Retina (tissue), 1 donor: ENCODE data around the gene PARP16.
A peak's percentile ranks its signal among the peaks of the same experiment; 100 is the strongest.

Experiments
- DNase-seq: peaks from one replicate; pipeline ENCODE4 v3.0.0-alpha.2; 2016

PARP16 gene

DNA sequence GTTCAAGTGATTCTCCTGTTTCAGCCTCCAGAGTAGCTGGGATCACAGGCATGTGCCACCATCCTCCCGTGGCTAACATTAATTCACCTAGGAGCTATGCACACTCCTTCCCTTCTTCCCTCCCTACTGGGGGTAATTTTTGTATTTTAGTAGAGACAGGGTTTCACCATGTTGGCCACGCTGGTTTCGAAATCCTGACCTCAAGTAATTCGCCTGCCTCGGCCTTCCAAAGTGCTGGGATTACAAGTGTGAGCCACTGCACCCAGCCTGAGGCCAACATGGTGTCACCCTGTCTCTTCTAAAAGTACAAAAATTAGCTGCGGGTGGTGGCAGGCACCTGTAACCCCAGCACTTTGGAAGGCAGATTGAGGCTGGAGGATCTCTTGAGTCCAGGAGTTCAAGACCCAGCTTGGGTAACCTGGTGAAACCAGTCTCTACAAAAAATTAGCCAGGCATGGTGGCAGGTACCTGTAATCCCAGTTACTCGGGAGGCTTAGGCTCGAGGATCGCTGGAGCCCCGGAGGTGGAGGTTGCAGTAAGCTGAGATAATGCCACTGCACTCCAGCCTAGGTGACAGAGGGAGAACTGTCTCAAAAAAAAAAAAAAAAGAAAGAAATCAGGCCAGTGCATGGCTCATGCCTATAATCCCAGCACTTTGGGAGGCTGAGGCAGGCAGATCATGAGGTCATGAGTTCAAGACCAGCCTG, 23.9 kb upstream of the PARP16 start:
- DNase-seq, result no peak

DNA sequence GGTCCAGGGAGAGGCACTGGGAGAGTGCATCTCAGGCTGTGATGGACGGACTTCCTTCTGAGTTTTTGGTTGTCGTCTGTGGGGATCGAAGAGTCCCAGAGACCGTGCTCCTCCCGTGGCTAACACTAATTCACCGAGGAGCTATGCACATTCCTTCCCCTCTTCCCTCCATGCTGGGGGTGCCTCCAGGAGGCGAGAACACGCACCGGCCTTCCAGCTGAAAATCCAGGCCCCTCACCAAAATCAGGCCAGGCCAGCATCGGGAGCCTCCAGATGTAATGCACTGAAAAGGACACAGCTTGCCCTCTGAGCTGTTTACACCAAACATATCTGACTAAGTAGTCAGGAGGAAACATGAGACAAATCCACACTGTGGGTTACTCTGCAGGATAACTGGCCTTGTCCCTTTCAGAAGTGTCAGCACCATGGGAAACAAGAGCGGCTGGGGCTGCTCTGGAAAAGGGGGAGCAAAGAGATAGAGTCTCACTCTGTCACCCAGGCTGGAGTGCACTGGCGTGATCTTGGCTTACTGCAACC, 23.3 kb upstream of the PARP16 start:
- DNase-seq, result peak; percentile 20

DNA sequence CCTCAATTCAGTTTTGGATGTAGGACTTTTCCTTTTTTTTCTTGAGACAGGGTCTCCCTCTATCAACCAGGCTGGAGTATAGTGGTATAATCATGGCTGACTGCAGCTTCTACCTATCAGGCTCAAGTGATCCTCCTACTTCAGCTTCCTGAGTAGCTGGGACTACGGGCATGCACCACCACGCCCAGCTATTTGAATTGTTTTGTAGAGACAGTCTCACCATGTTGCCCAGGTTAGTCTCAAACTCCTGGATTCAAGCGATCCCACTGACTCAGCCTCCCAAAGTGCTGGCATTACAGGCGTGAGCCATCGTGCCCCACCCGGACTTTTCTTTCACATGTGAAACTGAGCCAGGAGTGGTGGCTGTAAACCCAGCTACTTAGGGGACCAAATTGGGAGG, 21.3 kb upstream of the PARP16 start:
- no peak for DNase-seq

DNA sequence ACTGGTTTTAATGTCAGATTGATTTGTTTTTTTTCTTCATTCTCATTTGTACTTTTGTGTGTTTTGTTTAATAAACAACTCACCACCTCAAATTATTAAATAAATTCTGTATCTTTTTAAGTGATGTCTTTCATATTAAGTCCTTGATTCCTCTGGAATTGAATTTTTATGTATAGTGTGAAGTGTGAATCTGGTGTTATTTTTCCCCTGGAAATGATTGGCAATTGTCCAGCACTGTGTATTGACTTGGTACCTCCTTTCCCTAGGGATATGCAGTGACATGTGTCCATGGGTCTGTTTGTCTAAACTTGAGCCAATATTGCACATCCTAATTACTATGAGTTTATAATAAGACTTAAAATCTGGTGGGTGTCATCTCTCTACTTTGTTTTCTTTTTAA, 19.9 kb upstream of the PARP16 start:
- DNase-seq, result no peak

DNA sequence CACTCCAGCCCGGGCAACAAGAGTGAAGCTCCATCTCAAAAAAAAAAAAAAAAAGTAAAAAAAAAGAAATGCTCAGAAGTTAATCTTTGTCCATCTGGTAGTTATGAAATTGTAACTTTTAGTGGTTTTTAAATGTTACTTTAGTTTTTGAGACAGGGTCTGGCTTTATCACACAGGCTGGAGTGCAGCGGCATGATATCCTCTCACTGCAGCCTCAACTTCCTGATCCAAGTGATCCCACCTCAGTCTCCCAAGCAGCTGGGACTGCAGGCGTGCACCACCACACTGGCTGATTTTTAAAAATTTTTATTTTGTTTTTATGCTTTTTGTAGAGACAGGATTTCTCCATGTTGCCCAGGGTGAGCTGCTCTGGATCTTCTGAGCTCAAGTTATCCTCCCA, 19.1 kb upstream of the PARP16 start:
- no peak for DNase-seq

DNA sequence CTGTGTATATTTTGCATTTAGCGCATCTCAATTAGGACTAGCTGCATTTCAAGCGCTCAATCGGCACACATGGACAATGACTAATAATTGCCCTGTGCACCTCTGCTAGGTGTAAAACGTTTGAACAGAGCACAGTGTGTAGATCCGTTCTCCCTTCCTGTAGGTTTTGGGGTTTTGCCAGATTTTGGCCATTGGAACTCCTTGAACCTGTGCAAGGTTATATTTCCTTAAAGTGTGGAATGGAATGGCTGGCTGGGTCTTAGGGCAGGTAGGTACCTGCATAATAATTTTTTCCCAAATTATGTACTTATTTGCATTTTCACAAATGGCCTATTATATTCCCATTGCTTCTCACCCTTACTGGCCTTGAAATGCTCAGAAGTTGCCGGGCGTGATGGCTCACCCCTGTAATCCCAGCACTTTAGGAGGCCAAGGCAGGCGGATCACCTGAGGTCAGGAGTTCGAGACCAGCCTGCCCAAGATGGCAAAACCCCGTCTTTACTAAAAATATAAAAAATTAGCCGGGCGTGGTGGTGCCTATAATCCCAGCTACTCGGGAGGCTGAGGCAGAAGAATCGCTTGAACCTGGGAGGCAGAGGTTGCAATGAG, 18.6 kb upstream of the PARP16 start:
- no peak for DNase-seq

DNA sequence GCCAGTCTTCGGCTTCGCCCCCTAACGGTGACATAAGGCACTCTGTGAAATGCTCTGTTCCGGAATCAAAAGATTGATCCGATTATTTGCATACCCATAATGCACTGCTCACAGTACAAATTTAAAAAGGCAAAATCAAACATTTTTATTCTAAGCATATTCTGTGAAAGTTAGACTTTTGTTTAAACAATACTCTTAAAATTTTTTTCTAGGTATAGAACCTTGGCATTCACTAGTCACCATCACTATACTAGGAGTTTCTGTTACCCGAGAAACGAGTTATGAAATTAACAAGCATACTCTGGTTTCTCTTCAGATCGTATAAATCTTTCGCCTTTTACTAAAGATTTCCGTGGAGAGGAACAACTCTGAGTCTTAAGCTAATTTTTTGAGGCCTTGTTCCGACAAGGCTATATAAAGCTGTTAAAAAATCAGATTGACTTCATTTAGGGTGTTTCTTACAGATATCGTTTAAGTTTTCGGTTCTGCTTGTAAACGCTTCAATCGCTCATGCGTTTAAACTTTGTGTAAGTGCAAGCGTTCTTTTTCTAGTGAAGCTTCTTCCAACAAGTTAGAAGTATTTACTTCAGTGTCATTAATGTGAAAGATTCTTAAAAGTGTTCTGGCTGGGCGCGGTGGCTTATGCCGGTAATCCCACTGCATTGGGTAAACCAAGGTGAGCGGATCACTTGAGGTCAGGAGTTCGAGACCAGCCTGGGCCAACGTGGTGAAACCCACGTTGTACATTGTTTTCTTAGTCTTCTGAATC, 17.9 kb upstream of the PARP16 start, which contains the start of gene RNU5B-1:
RNU5B-1 (plus strand) TSS at position 297 of the 769 bp plus-strand sequence.
- DNase-seq, result peak; percentile 94

DNA sequence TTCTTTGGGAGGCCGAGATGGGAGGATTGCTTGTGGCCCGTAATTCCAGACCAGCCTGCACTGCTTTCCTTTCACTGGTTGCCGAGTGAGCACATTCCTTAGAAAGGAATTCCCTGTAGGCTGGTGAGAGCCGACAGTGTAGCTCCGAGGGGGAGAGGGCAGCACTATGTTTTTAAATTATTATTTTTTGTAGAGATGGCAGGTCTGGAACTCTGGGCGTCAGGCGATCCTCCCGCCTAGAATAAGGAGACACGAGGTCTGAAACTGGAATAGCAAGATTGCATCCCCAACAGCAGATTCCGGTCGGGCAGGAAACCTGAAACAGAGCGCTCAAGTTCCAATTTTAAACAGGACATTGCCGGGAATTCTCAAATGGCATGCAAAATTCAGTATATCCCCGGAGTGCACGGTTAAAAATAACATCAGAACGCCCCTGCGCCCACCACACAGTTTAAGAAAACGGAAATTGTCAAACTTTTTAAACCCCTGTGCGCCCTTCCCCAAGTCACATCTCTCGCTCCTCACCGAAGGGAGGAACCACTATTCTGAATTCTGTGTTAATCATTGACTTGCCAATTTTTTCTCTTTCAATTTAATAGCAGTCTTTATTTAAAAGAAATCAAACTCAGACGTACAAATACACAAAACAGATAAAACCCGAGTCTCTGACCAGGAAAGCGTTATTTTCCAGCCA, 17.2 kb upstream of the PARP16 start:
- DNase-seq, result peak; percentile 82

DNA sequence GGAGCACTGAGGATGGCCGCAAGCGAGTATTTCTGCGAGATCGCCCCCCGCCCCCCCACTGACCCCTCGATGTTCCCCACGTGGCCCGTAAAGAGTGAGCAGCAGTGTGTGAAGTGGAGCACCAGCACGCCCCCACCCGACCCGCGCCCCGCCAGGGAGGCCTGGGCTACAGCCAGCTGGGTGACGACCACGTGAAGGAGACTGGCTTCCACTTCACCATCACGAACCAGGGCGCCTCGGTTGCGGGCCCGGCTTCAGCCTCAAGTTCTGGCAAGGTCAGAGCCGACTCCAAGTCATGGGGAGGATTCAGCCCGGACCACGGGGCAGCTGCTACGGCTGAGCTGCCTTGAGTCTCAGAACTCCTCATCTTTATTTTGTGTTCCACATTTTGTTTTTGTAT, 15.4 kb upstream of the PARP16 start:
- no peak for DNase-seq

DNA sequence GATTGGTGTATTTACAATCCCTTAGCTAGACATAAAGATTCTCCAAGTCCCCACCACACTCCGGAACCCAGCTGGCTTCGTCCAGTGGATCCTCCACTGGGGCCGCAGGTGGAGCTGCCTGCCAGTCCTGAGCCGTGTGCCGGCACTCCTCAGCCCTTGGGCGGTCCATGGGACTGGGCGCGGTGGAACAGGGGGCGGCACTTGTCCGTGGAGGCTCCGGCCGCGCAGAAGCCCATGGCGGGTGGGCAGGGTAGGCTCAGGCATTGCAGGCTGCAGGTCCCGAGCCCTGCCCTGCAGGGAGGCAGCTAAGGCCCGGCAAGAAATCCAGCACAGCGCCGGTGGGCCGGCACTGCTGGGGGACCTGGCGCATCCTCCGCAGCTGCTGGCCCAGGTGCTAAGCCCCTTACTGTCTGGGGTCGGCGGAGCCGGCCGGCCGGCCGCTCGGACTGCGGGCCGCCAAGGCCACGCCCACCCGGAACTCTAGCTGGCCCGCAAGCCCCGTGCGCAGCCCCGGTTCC, 14.3 kb upstream of the PARP16 start:
- no peak for DNase-seq

DNA sequence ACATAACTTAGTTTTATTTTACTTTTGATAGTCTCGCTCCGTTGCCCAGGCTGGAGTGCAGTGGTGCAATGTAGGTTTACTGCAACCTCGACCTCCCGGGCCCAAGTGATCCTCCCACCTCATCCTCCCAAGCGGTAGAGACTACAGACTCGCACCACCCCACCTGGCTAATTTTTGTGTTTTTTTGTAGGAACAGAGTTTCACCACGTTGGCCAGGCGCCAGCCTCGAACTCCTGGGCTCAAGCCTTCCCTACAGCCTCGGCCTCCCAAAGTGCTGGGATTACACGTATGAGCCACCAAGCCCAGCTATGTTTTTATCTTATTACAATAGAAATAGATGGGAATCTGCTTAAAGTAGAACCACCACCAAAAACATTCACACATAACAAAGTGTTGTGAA, 12.0 kb upstream of the PARP16 start:
- no peak for DNase-seq

DNA sequence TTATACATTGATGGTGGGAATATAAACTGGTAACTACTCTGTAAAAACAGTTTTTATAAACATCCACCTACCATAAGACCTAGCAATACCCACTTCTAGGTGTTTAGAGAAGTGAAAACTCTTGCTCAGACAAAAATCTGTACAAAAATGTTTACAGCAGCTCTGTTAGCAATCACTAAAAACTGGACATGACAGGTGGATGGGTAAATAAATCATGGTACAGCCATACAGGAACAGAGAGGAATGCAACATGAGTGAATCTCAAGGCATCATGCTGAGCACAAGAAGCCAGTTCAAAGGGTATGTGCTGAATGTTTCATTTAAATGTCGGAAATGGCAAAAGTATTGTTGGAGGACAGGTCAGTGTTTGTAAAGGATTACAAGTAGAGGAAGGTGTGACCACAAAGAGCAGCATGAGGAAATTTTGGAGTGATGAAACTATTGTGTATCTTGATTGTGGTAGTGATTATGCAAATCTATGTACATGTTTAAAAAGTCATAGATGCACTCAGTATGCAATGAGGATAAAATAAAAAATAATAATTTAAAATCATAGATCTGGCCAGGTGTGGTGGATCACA, 6.3 kb upstream of the PARP16 start:
- DNase-seq, result no peak

DNA sequence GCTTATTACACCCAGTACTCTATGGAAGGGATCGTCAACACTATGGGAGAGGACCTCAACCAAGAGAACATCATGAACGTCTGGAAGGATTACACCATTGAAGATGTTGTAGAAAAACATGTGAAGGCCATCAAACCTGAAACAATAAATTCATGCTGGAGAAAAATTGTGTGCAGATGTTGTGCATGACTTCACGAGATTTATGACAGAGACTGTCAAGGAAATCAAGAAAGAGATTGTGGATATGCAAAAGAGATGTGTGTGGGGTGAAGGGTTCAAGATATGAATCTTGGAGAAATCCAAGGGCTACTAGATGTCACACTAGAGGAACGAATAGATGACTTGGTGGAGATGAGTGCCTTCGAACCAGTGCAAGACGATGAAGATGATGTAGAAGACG, 3.5 kb upstream of the PARP16 start:
- no peak for DNase-seq

DNA sequence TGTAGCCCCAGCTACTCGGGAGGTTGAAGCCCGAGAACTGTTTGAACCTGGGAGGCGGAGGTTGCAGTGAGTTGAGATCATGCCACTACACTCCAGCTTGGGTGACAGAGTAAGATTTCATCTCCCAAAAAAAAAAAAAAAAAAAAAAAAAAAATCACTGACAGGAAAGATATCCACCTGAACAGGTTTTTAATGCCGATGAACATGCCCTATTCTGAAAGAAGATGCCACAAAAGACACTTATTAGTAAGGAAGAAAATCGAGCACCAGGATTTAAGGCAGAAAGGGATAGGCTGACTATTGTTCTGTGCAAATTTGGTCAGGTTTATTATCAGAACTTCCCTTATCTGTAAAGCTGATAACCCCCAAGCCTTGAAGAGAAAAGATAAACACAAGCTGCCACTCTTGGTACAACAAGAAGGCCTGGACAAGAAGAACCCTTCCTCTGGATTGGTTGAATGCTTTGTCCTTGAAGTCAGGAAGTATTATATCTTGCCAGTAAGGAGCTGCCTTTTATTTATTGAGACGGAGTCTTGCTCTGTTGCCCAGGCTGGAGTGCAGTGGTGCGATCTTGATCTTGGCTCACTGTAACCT, 2.7 kb upstream of the PARP16 start:
- no peak for DNase-seq

DNA sequence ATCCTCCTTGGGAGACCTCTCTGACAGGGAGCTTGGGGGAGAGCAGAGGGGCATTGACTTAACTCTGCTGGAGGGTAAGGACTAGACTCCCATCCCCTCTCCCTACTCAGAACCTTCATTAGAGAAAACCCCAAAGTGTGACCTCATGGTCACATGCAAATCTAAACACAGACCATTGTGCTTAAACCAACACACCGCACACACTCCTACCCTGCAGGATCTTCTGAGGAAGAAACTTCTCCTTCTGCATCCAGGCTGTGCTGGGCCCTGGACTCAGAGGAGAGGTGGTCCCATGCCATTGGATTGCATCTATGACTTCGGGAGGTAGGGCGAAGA, 805 bp upstream of the PARP16 start:
- DNase-seq, result no peak

DNA sequence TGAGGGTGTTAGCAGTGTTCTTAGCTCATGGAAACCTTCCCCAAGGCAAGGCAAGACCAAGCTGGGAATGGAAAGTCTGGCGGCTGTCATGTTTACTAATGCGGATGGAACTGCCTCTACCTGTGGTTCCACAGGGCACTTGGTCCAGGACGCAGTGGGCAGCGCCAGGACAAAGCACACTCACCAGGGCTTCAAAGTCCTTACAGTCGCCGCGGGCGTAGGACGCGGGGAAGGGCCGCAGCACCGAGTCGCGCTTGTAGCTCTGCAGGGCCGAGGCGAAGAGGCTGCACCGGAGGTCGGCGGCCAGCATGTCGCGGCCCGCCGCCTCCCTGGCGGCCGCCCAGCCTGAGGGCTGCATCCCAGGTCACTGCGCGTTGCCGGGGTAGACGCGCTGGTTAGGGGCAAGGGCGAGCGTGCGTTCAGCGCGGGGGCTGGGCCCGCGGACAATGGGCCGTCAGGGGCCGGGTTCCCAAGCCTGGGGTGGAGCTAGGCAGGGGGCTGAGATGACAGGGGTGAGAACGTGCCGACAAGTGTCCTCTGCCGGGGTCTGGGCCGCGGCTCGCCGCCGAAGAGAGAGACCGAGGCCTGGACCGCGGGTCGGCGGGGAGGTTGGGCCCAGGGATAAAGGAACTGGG, 497 bp downstream of the PARP16 start:
- peak; percentile 90 for DNase-seq

DNA sequence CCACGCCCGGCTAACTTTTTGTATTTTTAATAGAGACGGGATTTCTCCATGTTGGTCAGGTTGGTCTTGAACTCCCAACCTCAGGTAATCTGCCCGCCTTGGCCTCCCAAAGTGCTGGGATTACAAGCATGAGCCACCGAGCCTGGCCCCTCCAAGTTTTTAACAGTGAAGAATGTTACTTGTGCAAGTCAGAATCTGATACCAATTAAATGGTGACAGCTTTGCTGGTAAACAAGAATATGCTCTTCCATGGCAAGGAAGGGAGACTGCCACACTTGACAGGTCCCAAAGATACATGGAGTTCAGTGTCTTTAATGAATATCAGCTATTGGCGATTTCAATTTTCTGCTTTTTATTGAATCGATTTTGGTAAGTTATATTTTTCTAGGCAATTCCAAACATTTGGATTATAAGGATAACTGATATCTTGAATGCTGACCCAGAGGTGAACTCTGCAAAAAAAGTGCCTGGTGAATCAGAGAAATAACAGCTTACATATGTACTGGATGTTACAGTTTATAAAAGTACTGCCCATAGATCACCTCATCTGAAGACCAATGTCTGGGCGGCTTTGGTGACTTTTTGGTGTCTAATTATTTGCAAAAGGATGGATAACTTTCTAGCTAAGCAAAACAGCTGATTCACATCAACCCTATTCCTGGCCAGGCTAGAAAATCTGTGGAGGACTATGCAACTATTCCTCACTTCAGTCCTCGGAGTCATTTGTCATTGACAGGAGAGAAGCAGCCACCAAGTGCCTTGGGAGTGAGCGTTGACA, 1.2 kb downstream of the PARP16 start:
- DNase-seq, result no peak

DNA sequence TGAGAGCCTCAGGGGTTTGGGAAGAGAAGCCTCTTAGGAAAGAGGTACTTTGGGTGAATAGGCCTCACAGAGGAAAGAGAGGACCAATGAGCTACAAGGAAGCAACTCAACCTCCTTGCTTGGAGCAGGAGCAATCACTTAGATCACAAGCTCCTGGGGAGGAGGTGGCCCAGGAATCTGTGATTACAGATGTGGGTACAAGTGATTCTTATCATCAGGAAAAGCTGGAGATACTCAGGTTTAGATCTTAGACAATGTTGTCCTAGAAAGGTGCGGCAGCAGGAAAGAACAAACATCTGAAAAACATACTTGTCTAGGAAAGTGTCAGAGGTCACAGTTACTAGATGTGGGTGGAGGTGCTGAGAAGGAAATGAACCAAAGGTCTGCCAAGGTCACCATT, 8.2 kb downstream of the PARP16 start:
- DNase-seq, result no peak

DNA sequence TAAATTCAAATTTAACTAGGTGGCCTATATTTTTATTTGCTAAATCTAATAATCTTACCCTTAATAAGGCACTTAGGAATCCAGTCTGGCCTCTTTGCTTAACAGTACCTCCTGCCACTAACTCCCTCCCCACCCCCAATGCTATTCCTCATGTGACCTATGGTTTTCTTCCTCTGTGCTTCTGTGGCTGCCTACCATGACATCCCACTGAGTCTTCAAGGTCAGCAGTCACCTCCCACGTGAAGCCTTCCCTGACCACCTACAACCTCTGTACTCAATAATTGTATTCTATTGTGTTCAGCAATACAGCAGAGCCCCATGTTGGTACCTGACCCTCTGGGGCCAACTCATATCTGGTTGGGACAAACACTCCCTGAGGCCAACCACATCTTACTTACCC, 9.7 kb downstream of the PARP16 start:
- DNase-seq, result no peak

DNA sequence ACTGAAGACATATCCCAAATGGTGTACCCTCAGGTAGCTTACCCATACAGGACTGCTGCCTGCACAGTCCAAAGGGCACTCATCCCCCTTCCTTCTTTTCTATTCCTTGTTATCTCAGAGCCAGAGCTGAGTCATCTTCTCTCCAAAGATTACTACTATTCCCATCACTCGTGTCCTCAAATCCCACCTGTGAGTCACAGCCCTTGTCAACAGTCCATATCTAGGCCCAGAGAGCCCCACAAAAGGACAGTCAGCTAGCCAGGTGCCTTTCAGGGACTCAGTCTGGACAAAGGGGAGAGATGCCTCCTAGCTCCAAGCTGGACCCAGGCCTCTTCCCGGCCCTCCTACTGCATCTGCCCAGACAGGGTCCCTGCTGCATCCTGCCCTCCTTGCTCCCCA, 11.0 kb downstream of the PARP16 start:
- DNase-seq, result no peak
